GM18951 (cell line): ENCODE data around the gene KCNIP4.

Experiments used
- POLR2A ChIP-seq: IDR thresholded peaks from 4 replicates; pipeline ENCODE4 v1.6.1; 2011; ENCODE audit warnings: mild to moderate bottlenecking; ENCODE audit not compliant: insufficient read length, insufficient read depth; ENCODE audit errors: extremely low read depth
- in situ Hi-C: fragments of 300-500 bp; cut with MboI; formaldehyde crosslinking; loops from one replicate; pipeline ENCODE4 v1.12.0; 2022; ENCODE audit warnings: low sequenced_read_pairs, mixed read lengths, inconsistent platforms; ENCODE audit not compliant: unreplicated experiment

Gene KCNIP4

DNA sequence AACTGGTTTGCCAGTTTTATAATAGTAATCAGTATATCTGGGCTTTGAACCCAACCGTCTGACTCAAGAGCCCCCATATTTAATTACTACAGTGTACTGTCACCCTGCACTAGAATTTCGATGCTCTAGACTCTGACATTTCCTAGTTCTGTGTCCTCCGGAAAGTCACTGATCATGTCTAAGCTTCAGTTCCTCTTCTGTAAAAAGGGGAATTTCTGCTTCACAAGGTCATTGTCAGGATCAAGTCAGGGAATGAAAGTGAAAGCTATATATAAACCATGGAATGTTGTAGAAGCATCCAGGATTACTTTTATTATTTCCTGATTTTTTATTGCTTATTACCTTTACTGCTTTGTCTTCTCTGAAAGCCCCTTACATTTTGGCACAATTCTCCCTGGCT lies 4.0 kb upstream of the KCNIP4 start:
- no peak for TF ChIP-seq POLR2A
- in situ Hi-C loops: no loop called here

- in situ Hi-C loops: no loop called here
- no peak for TF ChIP-seq POLR2A
These were observed 493 bp upstream of the KCNIP4 start for GRCh38 chr4:21949073-21949457.

DNA sequence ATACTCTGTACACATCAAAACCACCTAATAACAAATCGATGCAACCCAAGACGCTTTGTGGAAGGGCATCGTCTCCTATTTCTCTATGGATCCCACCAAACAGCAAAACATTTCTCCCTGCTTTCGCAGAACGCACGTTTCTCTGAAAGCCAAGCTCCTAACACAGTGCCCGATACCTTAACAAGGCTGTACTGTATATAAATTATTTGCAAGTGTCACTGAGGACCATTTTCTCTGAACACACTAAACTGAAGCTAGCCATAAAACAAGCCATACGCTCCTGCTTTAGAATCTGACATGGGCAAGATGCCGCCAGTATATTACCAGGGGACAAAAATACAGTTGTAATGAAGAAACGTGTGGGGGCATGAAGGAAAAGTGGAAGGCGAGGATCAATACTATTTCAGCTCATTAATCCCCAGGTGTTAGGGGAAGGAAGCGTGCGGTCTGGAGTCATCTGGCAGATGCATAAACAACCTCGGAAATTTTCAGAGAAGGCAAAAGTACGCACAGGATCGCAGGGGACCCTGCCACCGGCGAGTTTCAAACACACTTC lies 703 bp downstream of the KCNIP4 start:
- in situ Hi-C loops: no loop called here
- no peak for TF ChIP-seq POLR2A

DNA sequence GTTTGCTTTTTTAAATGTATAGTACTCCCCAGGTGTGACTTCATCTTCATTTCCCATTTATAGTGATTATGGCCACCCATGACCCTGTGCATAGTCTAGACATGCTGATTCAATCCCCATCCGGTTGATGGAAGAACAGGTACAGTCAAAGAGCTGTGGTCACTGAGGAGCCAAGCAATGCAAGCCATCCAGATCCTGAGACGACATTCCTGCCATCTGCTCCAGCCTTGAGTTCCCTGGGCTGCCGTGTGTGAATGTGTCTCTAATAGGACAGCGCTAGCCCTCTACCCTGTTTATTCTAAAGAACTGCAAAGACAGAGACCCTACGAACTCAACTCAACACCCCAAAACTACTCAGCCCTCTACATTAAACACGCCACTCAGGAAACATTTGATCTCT lies 1.7 kb downstream of the KCNIP4 start:
- no peak for TF ChIP-seq POLR2A
- in situ Hi-C loops: no loop called here

DNA sequence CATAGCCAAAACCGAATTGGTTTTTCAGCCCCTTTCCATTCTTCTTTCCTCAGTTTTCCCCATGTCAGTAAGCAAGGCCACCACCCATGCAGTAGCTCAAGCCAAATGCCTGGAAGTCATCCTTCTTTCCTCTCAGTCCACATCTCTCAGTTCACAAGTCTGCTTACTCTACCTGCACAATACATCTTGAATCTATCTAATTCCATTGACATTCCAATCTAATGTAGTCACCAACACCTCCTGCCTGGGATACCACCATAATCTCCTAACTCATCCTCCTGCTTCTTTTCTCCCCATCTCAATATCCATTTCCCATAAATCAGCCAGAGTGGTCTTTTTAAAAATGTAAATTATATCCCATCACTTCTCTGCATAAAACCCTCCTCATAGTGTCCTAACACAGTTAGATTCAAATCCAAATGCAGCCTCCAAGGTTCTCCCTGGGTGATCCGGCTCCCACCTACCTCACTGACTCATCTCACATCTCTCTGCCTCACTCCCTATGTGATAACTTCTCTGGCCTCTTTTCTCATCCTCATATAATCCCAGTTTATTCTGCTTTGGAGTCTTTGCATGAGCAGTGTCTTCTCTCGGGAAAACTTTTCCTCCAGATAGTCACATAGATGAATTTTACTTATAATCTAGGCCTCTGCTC lies 26.9 kb downstream of the KCNIP4 start:
- no peak for TF ChIP-seq POLR2A
- in situ Hi-C loops: no loop called here

- in situ Hi-C loops: no loop called here
- no peak for TF ChIP-seq POLR2A
These were observed 32.8 kb downstream of the KCNIP4 start for GRCh38 chr4:21915761-21916160.

DNA sequence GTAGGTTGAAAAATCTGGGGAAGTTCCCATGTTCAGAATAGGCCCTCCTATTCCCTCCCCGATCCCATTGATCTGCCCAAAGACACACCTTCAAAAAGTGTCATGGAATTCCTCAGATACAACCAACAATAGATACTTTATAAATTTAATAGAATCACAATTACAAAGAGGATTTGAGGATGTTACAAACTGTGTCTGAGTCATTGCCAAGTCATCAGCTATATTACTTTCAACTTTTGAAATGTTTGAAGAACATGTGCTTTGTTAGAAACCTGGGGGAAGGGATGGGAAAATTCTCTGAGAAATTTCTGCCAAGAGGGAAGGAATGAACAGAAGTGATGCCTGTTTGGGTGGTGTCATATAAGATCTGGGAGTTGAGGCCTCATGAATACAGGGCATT lies 46.7 kb downstream of the KCNIP4 start:
- no peak for TF ChIP-seq POLR2A
- in situ Hi-C loops: no loop called here

- in situ Hi-C loops: no loop called here
- no peak for TF ChIP-seq POLR2A
These were observed 47.3 kb downstream of the KCNIP4 start for GRCh38 chr4:21901281-21901680.

GRCh38 chr4:21900211-21900610 lies 48.4 kb downstream of the KCNIP4 start:
- in situ Hi-C loops: no loop called here

GRCh38 chr4:21898101-21898500 lies 50.5 kb downstream of the KCNIP4 start:
- in situ Hi-C loops: no loop called here
- no peak for TF ChIP-seq POLR2A

More at GRCh38 chr4:21900211-21900610, 48.4 kb downstream of the KCNIP4 start:
- no peak for TF ChIP-seq POLR2A

DNA sequence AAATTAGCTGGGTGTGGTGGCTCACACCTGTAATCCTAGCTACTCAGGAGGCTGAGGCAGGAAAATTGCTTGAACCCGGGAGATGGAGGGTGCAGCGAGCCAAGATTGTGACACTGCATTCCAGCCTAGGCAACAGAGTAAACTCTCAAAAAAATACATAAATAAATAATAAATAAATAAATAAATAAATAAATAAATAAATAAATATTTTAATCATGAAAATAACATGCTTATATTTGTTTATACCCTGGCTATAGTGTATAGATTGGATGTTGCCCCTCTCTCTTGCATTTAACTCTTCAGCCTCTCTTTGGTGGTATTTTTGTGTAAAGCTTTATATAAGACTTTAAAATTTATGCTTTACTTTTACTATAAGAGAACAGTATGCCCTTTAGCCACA lies 51.8 kb downstream of the KCNIP4 start:
- in situ Hi-C loops: no loop called here
- TF ChIP-seq POLR2A: no peak

DNA sequence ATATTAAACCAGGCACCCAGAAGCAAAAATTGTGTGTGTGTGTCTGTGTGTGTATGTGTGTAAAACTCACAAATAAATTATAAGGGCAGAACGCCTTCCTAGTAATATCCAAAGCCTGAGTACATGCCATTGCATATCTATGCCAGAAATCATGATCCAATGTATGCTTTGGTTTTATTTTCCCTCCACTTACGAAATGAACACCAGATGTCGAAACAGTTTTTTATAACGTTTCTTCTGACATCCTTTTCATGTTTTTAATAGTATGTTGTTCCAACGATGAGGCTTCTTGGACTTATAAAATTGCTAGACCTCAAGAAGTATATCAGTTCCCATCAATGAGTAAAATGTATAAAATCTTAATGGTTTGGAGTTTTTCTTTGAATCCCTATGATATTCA lies 55.4 kb downstream of the KCNIP4 start:
- in situ Hi-C loops: no loop called here
- no peak for TF ChIP-seq POLR2A

- in situ Hi-C loops: no loop called here
- no peak for TF ChIP-seq POLR2A
These were observed 58.3 kb downstream of the KCNIP4 start for GRCh38 chr4:21890231-21890630.

GRCh38 chr4:21888195-21888976 lies 60.2 kb downstream of the KCNIP4 start:
- in situ Hi-C loops: no loop called here
- TF ChIP-seq POLR2A: no peak

DNA sequence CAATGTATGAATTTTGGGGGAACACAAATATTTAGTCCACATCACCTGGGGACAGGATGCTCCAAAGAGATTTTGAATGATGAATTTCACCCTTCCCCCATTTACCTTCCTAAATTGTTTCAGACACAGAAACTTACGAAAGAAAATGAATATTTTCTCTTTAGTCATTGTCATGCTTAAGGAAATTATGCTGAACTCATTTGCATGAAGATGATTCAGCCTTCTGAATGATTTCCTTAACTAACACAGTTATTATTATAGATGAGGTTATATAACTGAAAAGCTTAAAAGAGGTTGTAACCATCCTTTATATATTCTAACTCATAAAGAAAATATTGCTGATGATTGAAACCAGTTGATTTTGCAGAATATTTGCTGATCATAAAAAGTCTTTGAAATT lies 61.1 kb downstream of the KCNIP4 start:
- TF ChIP-seq POLR2A: no peak
- in situ Hi-C loops: no loop called here

- no peak for TF ChIP-seq POLR2A
- in situ Hi-C loops: no loop called here
These were observed 62.8 kb downstream of the KCNIP4 start for GRCh38 chr4:21885770-21886169.
